ENCODE results near the gene PLEKHD1. TPM values are rescaled to one million over a fixed set of nuclear protein-coding genes. Genes with fewer than 3 reads are reported as not detected.

PLEKHD1 gene
- total RNA-seq = 1 to 10 TPM in 3 of 4 donors, under 1 TPM in 1; 0.13 to 2.4 (median 1.8) TPM

GRCh38 chr14:69484444-69485314 lies at the start of gene PLEKHD1:
PLEKHD1 (plus strand) TSS chr14:69484728; CDS start chr14:69484966, 238 bp downstream.
- DNase-seq (ENCODE audit: low spot score in 2 of 2) = no peak
- peak within 1 kb of the TSS; percentile 6 for H3K4me3 ChIP-seq (ENCODE audit: low read depth, poor library complexity, severe bottlenecking)
- intact Hi-C loops (cut with DNase I; ENCODE audit: low total_unique reads) = no loop called here
- WGBS, 2 donors = 6 to 11% methylated on average over 43 to 55 of the region's 86 CpGs
- no peak for TF ChIP-seq POLR2A (IDR thresholded peaks at IDR 0.05)
- TF ChIP-seq, protein P1, sequence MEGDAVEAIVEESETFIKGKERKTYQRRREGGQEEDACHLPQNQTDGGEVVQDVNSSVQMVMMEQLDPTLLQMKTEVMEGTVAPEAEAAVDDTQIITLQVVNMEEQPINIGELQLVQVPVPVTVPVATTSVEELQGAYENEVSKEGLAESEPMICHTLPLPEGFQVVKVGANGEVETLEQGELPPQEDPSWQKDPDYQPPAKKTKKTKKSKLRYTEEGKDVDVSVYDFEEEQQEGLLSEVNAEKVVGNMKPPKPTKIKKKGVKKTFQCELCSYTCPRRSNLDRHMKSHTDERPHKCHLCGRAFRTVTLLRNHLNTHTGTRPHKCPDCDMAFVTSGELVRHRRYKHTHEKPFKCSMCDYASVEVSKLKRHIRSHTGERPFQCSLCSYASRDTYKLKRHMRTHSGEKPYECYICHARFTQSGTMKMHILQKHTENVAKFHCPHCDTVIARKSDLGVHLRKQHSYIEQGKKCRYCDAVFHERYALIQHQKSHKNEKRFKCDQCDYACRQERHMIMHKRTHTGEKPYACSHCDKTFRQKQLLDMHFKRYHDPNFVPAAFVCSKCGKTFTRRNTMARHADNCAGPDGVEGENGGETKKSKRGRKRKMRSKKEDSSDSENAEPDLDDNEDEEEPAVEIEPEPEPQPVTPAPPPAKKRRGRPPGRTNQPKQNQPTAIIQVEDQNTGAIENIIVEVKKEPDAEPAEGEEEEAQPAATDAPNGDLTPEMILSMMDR (IDR thresholded peaks at IDR 0.05) = no peak

- no peak for DNase-seq (ENCODE audit: low spot score in 2 of 2)
- 87 to 90% methylated on average over 12 of the region's 12 CpGs for WGBS, 2 donors
- intact Hi-C loops (cut with DNase I; ENCODE audit: low total_unique reads) = no loop called here
- no peak overlapping the region for H3K4me3 ChIP-seq (ENCODE audit: low read depth, poor library complexity, severe bottlenecking)
- TF ChIP-seq, protein P1 (IDR thresholded peaks at IDR 0.05) = no peak
- no peak for TF ChIP-seq POLR2A (IDR thresholded peaks at IDR 0.05)
Measured at GRCh38 chr14:69439521-69440270, 44.8 kb upstream of the PLEKHD1 start.

DNA sequence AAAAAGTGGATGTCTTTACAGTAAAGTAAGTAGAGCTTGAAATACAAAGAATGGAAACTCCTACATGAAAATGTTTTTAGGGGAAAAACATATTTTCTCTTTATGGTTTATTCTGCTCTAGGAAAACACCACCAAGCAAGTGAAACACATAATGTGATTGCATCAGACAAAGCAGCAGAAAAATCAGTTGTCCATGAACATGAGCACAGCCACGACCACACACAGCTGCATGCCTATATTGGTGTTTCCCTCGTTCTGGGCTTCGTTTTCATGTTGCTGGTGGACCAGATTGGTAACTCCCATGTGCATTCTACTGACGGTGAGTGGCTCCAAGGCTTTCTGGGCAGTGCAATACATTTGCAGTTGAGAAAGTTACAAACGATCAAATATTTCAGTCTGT lies 42.6 kb upstream of the PLEKHD1 start:
- intact Hi-C loops (cut with DNase I; ENCODE audit: low total_unique reads) = no loop called here
- DNase-seq (ENCODE audit: low spot score in 2 of 2) = no peak
- no peak overlapping the region for H3K4me3 ChIP-seq (ENCODE audit: low read depth, poor library complexity, severe bottlenecking)
- 85 to 89% methylated on average over 5 of the region's 5 CpGs for WGBS, 2 donors
- TF ChIP-seq, protein P1 (IDR thresholded peaks at IDR 0.05) = no peak
- no peak for TF ChIP-seq POLR2A (IDR thresholded peaks at IDR 0.05)

- no peak for DNase-seq (ENCODE audit: low spot score in 2 of 2)
- TF ChIP-seq, protein P1 (IDR thresholded peaks at IDR 0.05) = no peak
- no peak for TF ChIP-seq POLR2A (IDR thresholded peaks at IDR 0.05)
- no peak overlapping the region for H3K4me3 ChIP-seq (ENCODE audit: low read depth, poor library complexity, severe bottlenecking)
- 95 to 98% methylated on average over 5 of the region's 5 CpGs for WGBS, 2 donors
- intact Hi-C loops (cut with DNase I; ENCODE audit: low total_unique reads) = no loop called here
Measured at GRCh38 chr14:69443296-69443805, 41.2 kb upstream of the PLEKHD1 start.

DNA sequence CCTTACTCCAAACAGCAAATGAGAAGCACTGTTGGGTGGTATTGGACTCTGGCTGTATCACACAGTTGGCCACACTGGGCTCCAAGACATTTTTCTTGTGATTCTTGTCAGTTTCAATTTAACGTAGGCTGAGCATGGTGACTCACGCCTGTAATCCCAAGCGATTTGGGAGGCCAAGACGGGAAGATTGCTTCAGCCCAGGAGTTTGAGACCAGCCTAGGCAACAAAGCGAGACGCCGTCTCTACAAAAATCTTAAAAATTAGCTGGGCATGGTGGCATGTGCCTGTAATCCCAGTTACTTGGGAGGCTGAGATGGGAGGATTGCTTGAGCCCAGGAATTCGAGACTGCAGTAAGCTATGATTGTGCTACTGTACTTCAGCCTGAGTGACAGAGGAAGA lies 35.3 kb upstream of the PLEKHD1 start:
- H3K4me3 ChIP-seq (ENCODE audit: low read depth, poor library complexity, severe bottlenecking) = no peak overlapping the region
- DNase-seq (ENCODE audit: low spot score in 2 of 2) = no peak
- intact Hi-C loops (cut with DNase I; ENCODE audit: low total_unique reads) = no loop called here
- no peak for TF ChIP-seq POLR2A (IDR thresholded peaks at IDR 0.05)
- TF ChIP-seq, protein P1 (IDR thresholded peaks at IDR 0.05) = no peak
- 94 to 97% methylated on average over 8 of the region's 8 CpGs for WGBS, 2 donors
